Peyer's patch (tissue), 4 donors: ENCODE results near the gene COQ8A.

ENCODE experiments used
- CTCF ChIP-seq, 6 experiments: fragments of 450-650 bp in 4 of 6; fragments of 200-600 bp in 2 of 6; sonication (generic) in 1 of 6; IDR thresholded peaks; one replicate each; pipeline ENCODE4 v1.5.1; 2017 to 2019; ENCODE audit warnings: antibody characterized with exemption in 6 of 6, mild to moderate bottlenecking in 3 of 6, moderate library complexity in 1 of 6
- POLR2A ChIP-seq, 2 donors: fragments of 450-650 bp; IDR thresholded peaks; one replicate each; pipeline ENCODE4 v1.5.1; 2017; ENCODE audit warnings: antibody characterized with exemption in 2 of 2, mild to moderate bottlenecking in 2 of 2, moderate library complexity in 2 of 2

DNA sequence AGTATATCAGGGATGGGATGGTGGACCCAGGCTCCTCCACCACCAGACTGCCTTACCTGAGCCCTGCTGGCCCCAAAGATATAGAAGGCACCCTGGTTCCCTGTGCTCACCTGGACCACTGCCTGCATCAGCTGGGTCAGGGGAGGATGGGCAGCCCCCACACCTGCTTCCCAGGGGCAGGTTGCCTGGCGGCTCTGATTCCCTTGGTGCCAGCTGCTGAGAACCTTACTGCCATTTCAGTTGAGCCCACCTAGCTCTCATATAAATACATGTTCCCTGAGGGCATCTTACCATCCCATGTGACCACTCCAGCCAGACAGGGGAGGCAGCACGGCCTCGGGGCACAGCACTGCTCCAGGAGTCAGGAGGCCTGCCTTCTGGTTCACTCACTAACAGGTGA is 45.3 kb upstream of the COQ8A start:
- TF ChIP-seq POLR2A (IDR thresholded peaks at IDR 0.05) (no peak), CTCF (IDR thresholded peaks at IDR 0.05) (no peak)
